CD14-positive monocyte (primary cell): Measurements from ENCODE around the gene ACAD8. TPM values are rescaled to one million over a fixed set of nuclear protein-coding genes. Genes with fewer than 3 reads are reported as not detected.

Source experiments
- DNase-seq, 3 donors: peaks; one replicate each; pipeline ENCODE4 v3.0.0-alpha.2; 2011 to 2022
- H2AFZ ChIP-seq: 2 replicates; pipeline ENCODE4 v1.6.0; 2012; ENCODE audit warnings: mild to moderate bottlenecking, low read depth, low read length, inconsistent platforms; ENCODE audit not compliant: insufficient read depth, poor library complexity, severe bottlenecking
- H3K27ac ChIP-seq, 2 donors: 1 replicate in 1 of 2; 2 replicates in 1 of 2; pipeline ENCODE4 v1.5.1; 2012 to 2013; ENCODE audit warnings: low read length in 2 of 2, control low read depth in 1 of 2, inconsistent platforms in 1 of 2, low read depth in 1 of 2, mild to moderate bottlenecking in 1 of 2
- H3K27me3 ChIP-seq, 2 donors: one replicate each; pipeline versions ENCODE4 v1.6.0 to v1.6.1; 2011 to 2013; ENCODE audit warnings: low read length in 2 of 2; ENCODE audit not compliant: control insufficient read depth in 2 of 2, insufficient read depth in 2 of 2
- H3K36me3 ChIP-seq, 2 donors: replicated peaks in 1 of 2; 1 replicate in 1 of 2; 2 replicates in 1 of 2; pipeline versions ENCODE4 v1.5.1 to v1.6.1; 2012 to 2013; ENCODE audit warnings: low read length in 2 of 2, control low read depth in 1 of 2, inconsistent platforms in 1 of 2, mild to moderate bottlenecking in 1 of 2; ENCODE audit not compliant: insufficient read depth in 2 of 2, control insufficient read depth in 1 of 2
- H3K4me1 ChIP-seq, 2 donors: 1 replicate in 1 of 2; 2 replicates in 1 of 2; pipeline versions ENCODE4 v1.5.1 to v1.6.1; 2012 to 2013; ENCODE audit warnings: low read length in 2 of 2, control low read depth in 1 of 2, inconsistent platforms in 1 of 2, mild to moderate bottlenecking in 1 of 2, moderate library complexity in 1 of 2; ENCODE audit not compliant: insufficient read depth in 2 of 2, control insufficient read depth in 1 of 2
- H3K4me2 ChIP-seq: replicated peaks from 2 replicates; pipeline ENCODE3; 2012; ENCODE audit warnings: low read length, moderate library complexity, mild to moderate bottlenecking; ENCODE audit not compliant: poor library complexity, severe bottlenecking; ENCODE audit errors: extremely low read depth
- H3K4me3 ChIP-seq, 3 experiments: fragments of 200-600 bp in 1 of 3; sonication (generic) in 1 of 3; replicated peaks in 1 of 3; 1 replicate in 2 of 3; 2 replicates in 1 of 3; pipeline ENCODE4 v1.5.1; 2011 to 2013; ENCODE audit warnings: low read length in 3 of 3, mild to moderate bottlenecking in 3 of 3, control low read depth in 2 of 3, low read depth in 2 of 3, inconsistent platforms in 1 of 3, moderate library complexity in 1 of 3
- H3K79me2 ChIP-seq: 2 replicates; pipeline ENCODE4 v1.6.0; 2012; ENCODE audit warnings: mild to moderate bottlenecking, control low read depth, inconsistent platforms, low read length, moderate library complexity; ENCODE audit not compliant: insufficient read depth
- H3K9ac ChIP-seq: 2 replicates; pipeline ENCODE4 v1.6.0; 2017; ENCODE audit warnings: low read length, mild to moderate bottlenecking; ENCODE audit not compliant: insufficient read depth, poor library complexity, severe bottlenecking
- H3K9me3 ChIP-seq, 2 donors: replicated peaks in 1 of 2; 1 replicate in 1 of 2; 2 replicates in 1 of 2; pipeline versions ENCODE4 v1.5.1 to v1.6.1; 2012 to 2013; ENCODE audit warnings: low read length in 2 of 2, control low read depth in 1 of 2; ENCODE audit not compliant: control insufficient read depth in 1 of 2, insufficient read depth in 1 of 2
- H4K20me1 ChIP-seq: 2 replicates; pipeline ENCODE4 v1.6.0; 2012; ENCODE audit warnings: mild to moderate bottlenecking, low read length, control low read depth, moderate library complexity; ENCODE audit not compliant: insufficient read depth
- H3K27ac Mint-ChIP-seq, 7 donors: one replicate each; pipeline ENCODE4 v1.8.0; 2020; ENCODE audit warnings: mild to moderate bottlenecking in 7 of 7, mixed read lengths in 7 of 7, moderate library complexity in 6 of 7, inconsistent platforms in 2 of 7
- H3K27me3 Mint-ChIP-seq, 3 donors: one replicate each; pipeline ENCODE4 v1.8.0; 2021 to 2022; ENCODE audit warnings: low read depth in 3 of 3, mild to moderate bottlenecking in 3 of 3, mixed read lengths in 3 of 3, moderate library complexity in 3 of 3, inconsistent platforms in 1 of 3
- H3K36me3 Mint-ChIP-seq, 2 donors: one replicate each; pipeline ENCODE4 v1.8.0; 2020; ENCODE audit warnings: mixed read lengths in 2 of 2, inconsistent platforms in 1 of 2, mild to moderate bottlenecking in 1 of 2
- H3K4me1 Mint-ChIP-seq: one replicate; pipeline ENCODE4 v1.8.0; 2020; ENCODE audit warnings: mild to moderate bottlenecking, mixed read lengths
- H3K4me3 Mint-ChIP-seq, 2 donors: one replicate each; pipeline ENCODE4 v1.8.0; 2020; ENCODE audit warnings: mild to moderate bottlenecking in 2 of 2, mixed read lengths in 2 of 2, moderate library complexity in 1 of 2
- H3K9me3 Mint-ChIP-seq, 7 donors: one replicate each; pipeline ENCODE4 v1.8.0; 2020 to 2022; ENCODE audit warnings: mixed read lengths in 7 of 7, mild to moderate bottlenecking in 6 of 7, moderate library complexity in 6 of 7, inconsistent platforms in 2 of 7
- WGBS: methylation state at CpG from one replicate; pipeline ENCODE4 v1.1.5; 2013; ENCODE audit warnings: missing lambda C conversion rate; ENCODE audit not compliant: insufficient coverage; 5-methylcytosine and 5-hydroxymethylcytosine counted together
- intact Hi-C, 2 donors: fragments of 100-400 bp; cut with micrococcal nuclease; formaldehyde crosslinking; loops; one replicate each; pipeline versions ENCODE4 v1.15.0 to v1.15.1; 2023
- polyA plus RNA-seq, 3 donors: library from polyadenylated mRNA; depleted of rRNA in 1 of 3; unstranded in 2 of 3; stranded (reverse) in 1 of 3; fragments of 300-500 nt in 2 of 3; fragments of >200 nt in 1 of 3; fragmentation: Illumina TruSeq in 2 of 3; gene quantifications; 1 replicate in 2 of 3; 2 replicates in 1 of 3; pipeline ENCODE4 v1.2.3, GENCODE V29; 2012 to 2021
- TF ChIP-seq, protein P1 (sequence below): fragments of 200-600 bp; IDR thresholded peaks from one replicate; pipeline ENCODE4 v1.8.0; 2022; ENCODE audit warnings: antibody characterized with exemption, mild to moderate bottlenecking

ACAD8 gene
- polyA plus RNA-seq, 3 donors = 16.7 to 37.2 (median 19.3) TPM

DNA sequence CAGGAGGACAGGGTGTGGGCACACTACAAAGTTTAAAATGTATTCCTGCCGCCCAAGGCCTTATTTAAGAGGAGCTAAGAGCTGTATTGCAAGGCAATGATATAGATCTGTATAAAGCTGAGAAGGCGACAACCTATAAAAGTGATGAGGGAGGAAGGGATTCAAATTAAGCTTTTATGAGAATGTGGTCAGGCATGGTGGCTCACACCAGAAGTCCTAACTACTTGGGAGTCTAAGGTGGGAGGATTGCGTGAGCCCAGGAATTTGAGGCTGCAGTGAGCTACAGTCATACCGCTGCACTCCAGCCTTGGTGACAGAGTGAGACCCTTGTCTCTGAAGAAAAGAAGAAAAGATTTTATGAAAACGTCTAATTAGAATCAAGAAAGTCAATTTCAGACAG is 13.1 kb downstream of the ACAD8 start:
- no peak overlapping the region for H3K27ac ChIP-seq
- WGBS = 55% methylated on average over 4 of the region's 5 CpGs
- no peak for DNase-seq
- peak overlapping the region in 2 of 7 donors; percentile 20 to 60 for H3K27ac Mint-ChIP-seq
- peaks cover 16 to 25% of the 10 kb centered on the region in 2 donors for H3K4me1 ChIP-seq
- H3K36me3 ChIP-seq = peaks cover 19 to 33% of the 10 kb centered on the region in 2 donors
- H3K27me3 ChIP-seq = peaks cover 12 to 64% of the 10 kb centered on the region in 2 donors
- H4K20me1 ChIP-seq = no peaks in the 10 kb centered on the region
- intact Hi-C loops = no loop called here
- H3K9me3 Mint-ChIP-seq = peaks cover 0 to 2% (median 0%) of the 10 kb centered on the region in 7 donors
- peak overlapping the region; percentile 30 for H3K4me2 ChIP-seq
- H3K9ac ChIP-seq = no peak overlapping the region
- H3K27me3 Mint-ChIP-seq = peaks cover 51 to 67% (median 53%) of the 10 kb centered on the region in 3 donors
- peaks cover 36 to 44% of the 10 kb centered on the region in 2 donors for H3K36me3 Mint-ChIP-seq
- H3K4me1 Mint-ChIP-seq = peaks cover 39% of the 10 kb centered on the region
- H3K79me2 ChIP-seq = no peaks in the 10 kb centered on the region
- peak overlapping the region in 1 of 2 donors; percentile 75 for H3K4me3 Mint-ChIP-seq
- TF ChIP-seq, protein P1, sequence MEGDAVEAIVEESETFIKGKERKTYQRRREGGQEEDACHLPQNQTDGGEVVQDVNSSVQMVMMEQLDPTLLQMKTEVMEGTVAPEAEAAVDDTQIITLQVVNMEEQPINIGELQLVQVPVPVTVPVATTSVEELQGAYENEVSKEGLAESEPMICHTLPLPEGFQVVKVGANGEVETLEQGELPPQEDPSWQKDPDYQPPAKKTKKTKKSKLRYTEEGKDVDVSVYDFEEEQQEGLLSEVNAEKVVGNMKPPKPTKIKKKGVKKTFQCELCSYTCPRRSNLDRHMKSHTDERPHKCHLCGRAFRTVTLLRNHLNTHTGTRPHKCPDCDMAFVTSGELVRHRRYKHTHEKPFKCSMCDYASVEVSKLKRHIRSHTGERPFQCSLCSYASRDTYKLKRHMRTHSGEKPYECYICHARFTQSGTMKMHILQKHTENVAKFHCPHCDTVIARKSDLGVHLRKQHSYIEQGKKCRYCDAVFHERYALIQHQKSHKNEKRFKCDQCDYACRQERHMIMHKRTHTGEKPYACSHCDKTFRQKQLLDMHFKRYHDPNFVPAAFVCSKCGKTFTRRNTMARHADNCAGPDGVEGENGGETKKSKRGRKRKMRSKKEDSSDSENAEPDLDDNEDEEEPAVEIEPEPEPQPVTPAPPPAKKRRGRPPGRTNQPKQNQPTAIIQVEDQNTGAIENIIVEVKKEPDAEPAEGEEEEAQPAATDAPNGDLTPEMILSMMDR = no peak
- no peak overlapping the region for H2AFZ ChIP-seq
- peak overlapping the region in 1 of 3 experiments; percentile 1 for H3K4me3 ChIP-seq
- no peaks in the 10 kb centered on the region for H3K9me3 ChIP-seq

DNA sequence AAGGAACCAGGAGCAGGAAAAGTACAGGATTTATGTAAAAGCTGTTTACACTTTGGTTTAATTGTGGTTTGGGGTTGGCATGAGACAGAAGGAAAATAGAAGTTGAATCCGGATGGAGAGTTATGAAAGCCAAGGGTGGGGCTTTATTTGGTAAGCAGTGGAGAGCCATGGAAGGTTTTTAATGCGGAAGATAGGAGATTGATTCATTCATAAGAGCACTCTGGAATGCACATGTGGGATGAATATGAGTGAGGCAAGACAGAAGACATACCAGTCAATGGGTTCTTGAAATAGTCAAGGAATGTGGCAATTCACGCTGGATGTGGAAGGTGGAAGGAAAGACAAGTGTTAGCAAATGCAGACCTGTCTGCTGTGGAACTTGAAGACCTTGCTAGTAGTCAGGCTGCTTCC is 13.5 kb downstream of the ACAD8 start:
- Mint-ChIP-seq H3K36me3 (peaks cover 32 to 40% of the 10 kb centered on the region in 2 donors), H3K4me1 (peaks cover 39% of the 10 kb centered on the region), H3K27me3 (peaks cover 55 to 71% (median 58%) of the 10 kb centered on the region in 3 donors), H3K4me3 (peak overlapping the region in 1 of 2 donors; percentile 75), H3K27ac (peak overlapping the region in 4 of 7 donors; percentile 2 to 20 (median 8)), H3K9me3 (peaks cover 0 to 2% (median 0%) of the 10 kb centered on the region in 7 donors)
- TF ChIP-seq, protein P1 = no peak
- H3K9me3 ChIP-seq = no peaks in the 10 kb centered on the region
- no peak overlapping the region for H3K27ac ChIP-seq
- H3K4me3 ChIP-seq = peak overlapping the region in 1 of 3 experiments; percentile 1
- H4K20me1 ChIP-seq = no peaks in the 10 kb centered on the region
- intact Hi-C loops = no loop called here
- H2AFZ ChIP-seq = no peak overlapping the region
- DNase-seq = peak in 2 of 3 donors; percentile 15 to 77
- H3K79me2 ChIP-seq = no peaks in the 10 kb centered on the region
- peak overlapping the region; percentile 30 for H3K4me2 ChIP-seq
- H3K27me3 ChIP-seq = peaks cover 14 to 65% of the 10 kb centered on the region in 2 donors
- 0% methylated on average over 3 of the region's 3 CpGs for WGBS
- H3K36me3 ChIP-seq = peaks cover 16 to 29% of the 10 kb centered on the region in 2 donors
- H3K9ac ChIP-seq = no peak overlapping the region
- H3K4me1 ChIP-seq = peaks cover 16 to 25% of the 10 kb centered on the region in 2 donors
